SJSA1 (cell line): ENCODE data around the gene AHNAK2. TPM values are rescaled to one million over a fixed set of nuclear protein-coding genes. Genes with fewer than 3 reads are reported as not detected.

Source experiments
- DNase-seq, 2 experiments: peaks; one replicate each; pipeline ENCODE4 v3.0.0-alpha.2; 2015 to 2020; ENCODE audit warnings: low spot score in 2 of 2, low read depth in 1 of 2
- H3K27ac ChIP-seq: fragments of 250-450 bp; sonication (Bioruptor Pico); 2 replicates; pipeline ENCODE4 v1.5.1; 2020; ENCODE audit warnings: mild to moderate bottlenecking, moderate library complexity
- H3K27me3 ChIP-seq: fragments of 250-450 bp; sonication (Bioruptor Pico); replicated peaks from 2 replicates; pipeline ENCODE4 v1.5.1; 2020; ENCODE audit warnings: mild to moderate bottlenecking, moderate library complexity
- H3K36me3 ChIP-seq: fragments of 250-450 bp; sonication (Bioruptor Pico); 2 replicates; pipeline ENCODE4 v1.5.1; 2020; ENCODE audit warnings: mild to moderate bottlenecking
- H3K4me1 ChIP-seq: fragments of 250-450 bp; sonication (Bioruptor Pico); replicated peaks from 2 replicates; pipeline ENCODE4 v1.6.1; 2021; ENCODE audit warnings: mild to moderate bottlenecking
- H3K4me3 ChIP-seq: fragments of 250-450 bp; sonication (Bioruptor Pico); 2 replicates; pipeline ENCODE4 v1.5.1; 2020; ENCODE audit warnings: mild to moderate bottlenecking
- H3K9me3 ChIP-seq: fragments of 250-450 bp; sonication (Bioruptor Pico); replicated peaks from 2 replicates; pipeline ENCODE4 v1.5.1; 2020; ENCODE audit warnings: mild to moderate bottlenecking
- total RNA-seq: library from RNA; depleted of rRNA; stranded (reverse); fragments of >200 nt; shearing (Covaris generic); gene quantifications from 2 replicates; pipeline ENCODE4 v1.2.3, GENCODE V29; 2014

The AHNAK2 gene
- total RNA-seq, 1 experiment from 2014 or later: 8.9 TPM

GRCh38 chr14:104976198-104977007 is 1.8 kb downstream of the AHNAK2 start:
- Histone ChIP-seq H3K4me3 (no peak overlapping the region), H3K4me1 (peaks cover 61% of the 10 kb centered on the region)

DNA sequence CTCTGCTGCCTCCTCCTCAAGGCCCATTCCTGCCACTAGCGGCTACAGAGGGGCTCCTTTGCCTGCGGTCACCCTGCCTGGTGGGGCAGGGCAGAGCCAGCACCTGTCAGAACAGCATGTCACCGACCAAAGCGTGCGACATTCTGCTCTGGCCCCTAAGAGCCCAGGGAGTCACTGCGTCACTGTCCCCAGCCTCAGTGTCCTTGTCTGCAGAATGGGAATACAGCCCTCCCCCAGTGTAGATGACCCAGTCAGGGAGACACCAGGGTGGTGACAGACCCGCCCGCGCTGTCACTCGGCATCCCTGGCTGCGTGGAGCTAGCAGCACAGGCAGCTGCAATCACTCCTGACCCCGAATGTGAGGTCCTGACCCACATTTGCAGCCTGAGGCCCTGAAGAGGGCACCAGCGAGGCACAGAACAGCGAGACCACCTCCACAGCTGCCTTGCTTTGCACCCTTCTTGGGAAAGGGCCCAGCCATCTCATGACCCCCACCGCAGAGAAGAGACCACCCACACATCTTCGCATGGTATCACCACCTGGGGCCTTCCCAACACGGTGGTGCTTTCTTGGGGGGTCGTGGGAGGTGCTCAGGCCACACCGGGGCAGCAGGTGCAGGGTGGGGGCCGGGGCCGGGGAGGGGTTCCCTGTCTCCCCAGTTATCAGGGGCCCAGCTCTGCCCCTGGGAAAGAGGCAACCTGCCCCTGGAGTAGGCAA is 2.5 kb downstream of the AHNAK2 start:
- no peak overlapping the region for H3K4me3 ChIP-seq
- no peak overlapping the region for H3K27ac ChIP-seq
- DNase-seq: no peak
- no peaks in the 10 kb centered on the region for H3K9me3 ChIP-seq
- peaks cover 69% of the 10 kb centered on the region for H3K4me1 ChIP-seq
- no peaks in the 10 kb centered on the region for H3K27me3 ChIP-seq
- H3K36me3 ChIP-seq: no peaks in the 10 kb centered on the region

More at GRCh38 chr14:104976198-104977007, 1.8 kb downstream of the AHNAK2 start:
- peak; percentile 59 to 84 for DNase-seq
- H3K9me3 ChIP-seq: no peaks in the 10 kb centered on the region
- no peaks in the 10 kb centered on the region for H3K36me3 ChIP-seq
- no peak overlapping the region for H3K27ac ChIP-seq
- H3K27me3 ChIP-seq: no peaks in the 10 kb centered on the region

DNA sequence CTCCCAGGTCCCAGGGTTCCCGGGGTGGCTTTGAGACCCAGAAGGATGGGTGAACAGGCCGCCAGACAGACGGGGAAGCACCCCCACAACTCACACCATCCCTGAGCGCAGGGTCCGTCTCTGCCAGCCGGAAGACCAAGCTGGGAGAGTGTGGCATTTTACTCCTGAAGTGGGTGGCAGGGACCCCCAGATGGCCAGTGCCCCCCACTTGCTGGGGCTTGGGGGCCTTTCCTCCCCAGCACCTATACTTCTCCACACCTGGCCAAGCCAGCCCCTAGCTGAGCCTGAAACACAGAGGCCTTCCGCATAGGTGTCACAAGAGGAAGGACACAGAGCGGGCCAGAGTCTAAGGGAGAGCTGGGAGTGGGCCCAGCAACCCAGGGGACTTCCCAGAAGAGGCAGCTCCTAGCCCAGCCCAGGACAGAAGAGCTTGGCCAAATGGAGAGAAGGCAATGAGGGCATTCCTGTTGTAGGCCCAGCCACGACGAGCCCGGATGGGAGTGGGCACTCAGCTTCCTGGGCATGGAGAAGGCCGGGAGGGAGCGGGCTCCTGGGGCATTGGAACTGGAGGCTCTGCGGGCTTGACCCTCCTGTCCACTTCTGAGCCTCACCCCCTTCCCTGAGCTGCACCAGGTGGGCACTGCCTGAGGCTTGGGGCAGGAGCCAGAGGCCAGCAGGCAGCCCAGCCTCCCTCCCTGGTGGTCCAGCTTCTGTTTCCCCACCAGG is 3.3 kb downstream of the AHNAK2 start:
- Histone ChIP-seq H3K27me3 (no peaks in the 10 kb centered on the region), H3K36me3 (no peaks in the 10 kb centered on the region), H3K27ac (no peak overlapping the region), H3K4me3 (no peak overlapping the region), H3K4me1 (peaks cover 77% of the 10 kb centered on the region), H3K9me3 (no peaks in the 10 kb centered on the region)
- no peak for DNase-seq

DNA sequence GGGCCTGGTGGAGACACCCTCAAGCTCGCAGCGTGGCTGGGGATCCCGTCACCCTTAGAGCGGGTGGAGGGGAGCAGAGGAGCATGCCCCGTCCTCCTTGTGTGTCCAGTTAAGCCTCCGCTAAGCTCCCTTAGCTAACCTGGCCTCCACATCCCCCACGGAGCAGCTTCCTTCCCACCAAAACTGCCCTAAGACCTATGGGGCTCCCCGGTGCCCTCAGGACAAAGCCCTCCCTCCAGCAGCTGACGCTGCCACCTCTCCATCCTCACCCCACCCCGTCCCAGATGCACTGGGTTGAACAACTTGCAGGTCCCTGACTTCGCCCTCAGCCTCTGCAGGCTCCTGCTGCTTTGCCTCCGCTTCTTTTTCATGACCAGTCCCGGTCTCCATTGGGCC is 4.0 kb downstream of the AHNAK2 start:
- no peaks in the 10 kb centered on the region for H3K36me3 ChIP-seq
- DNase-seq: no peak
- H3K4me1 ChIP-seq: peaks cover 83% of the 10 kb centered on the region
- H3K9me3 ChIP-seq: no peaks in the 10 kb centered on the region
- H3K4me3 ChIP-seq: no peak overlapping the region
- no peak overlapping the region for H3K27ac ChIP-seq
- H3K27me3 ChIP-seq: no peaks in the 10 kb centered on the region

GRCh38 chr14:104973385-104974145 is 4.6 kb downstream of the AHNAK2 start:
- Histone ChIP-seq H3K4me3 (no peak overlapping the region), H3K27me3 (no peaks in the 10 kb centered on the region), H3K9me3 (no peaks in the 10 kb centered on the region), H3K4me1 (peaks cover 83% of the 10 kb centered on the region), H3K27ac (peak overlapping the region; percentile 84), H3K36me3 (no peaks in the 10 kb centered on the region)
- DNase-seq: peak; percentile 90 to 93

DNA sequence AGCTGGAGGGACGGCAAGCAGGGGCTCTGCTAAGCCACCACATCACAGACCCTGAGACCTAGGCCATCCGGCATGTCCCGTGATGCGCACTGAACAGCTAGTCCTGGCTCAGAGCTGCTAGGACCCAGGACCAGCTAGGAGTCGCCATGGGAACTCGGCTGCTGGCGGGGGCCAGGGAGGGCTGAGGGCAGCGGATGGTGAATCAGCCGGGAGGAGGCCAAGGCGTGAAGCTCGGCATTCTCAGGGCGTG is 5.1 kb downstream of the AHNAK2 start:
- no peak overlapping the region for H3K4me3 ChIP-seq

GRCh38 chr14:104972301-104973134 is 5.7 kb downstream of the AHNAK2 start:
- H3K27me3 ChIP-seq: no peaks in the 10 kb centered on the region
- H3K27ac ChIP-seq: peak overlapping the region; percentile 84
- no peaks in the 10 kb centered on the region for H3K36me3 ChIP-seq
- no peak for DNase-seq
- peaks cover 78% of the 10 kb centered on the region for H3K4me1 ChIP-seq
- no peaks in the 10 kb centered on the region for H3K9me3 ChIP-seq
- no peak overlapping the region for H3K4me3 ChIP-seq

More for the DNA sequence above, 5.1 kb downstream of the AHNAK2 start:
- DNase-seq: peak in 1 of 2 experiments; percentile 98
- H3K9me3 ChIP-seq: no peaks in the 10 kb centered on the region
- H3K36me3 ChIP-seq: no peaks in the 10 kb centered on the region
- no peaks in the 10 kb centered on the region for H3K27me3 ChIP-seq
- peaks cover 83% of the 10 kb centered on the region for H3K4me1 ChIP-seq
- H3K27ac ChIP-seq: peak overlapping the region; percentile 84

DNA sequence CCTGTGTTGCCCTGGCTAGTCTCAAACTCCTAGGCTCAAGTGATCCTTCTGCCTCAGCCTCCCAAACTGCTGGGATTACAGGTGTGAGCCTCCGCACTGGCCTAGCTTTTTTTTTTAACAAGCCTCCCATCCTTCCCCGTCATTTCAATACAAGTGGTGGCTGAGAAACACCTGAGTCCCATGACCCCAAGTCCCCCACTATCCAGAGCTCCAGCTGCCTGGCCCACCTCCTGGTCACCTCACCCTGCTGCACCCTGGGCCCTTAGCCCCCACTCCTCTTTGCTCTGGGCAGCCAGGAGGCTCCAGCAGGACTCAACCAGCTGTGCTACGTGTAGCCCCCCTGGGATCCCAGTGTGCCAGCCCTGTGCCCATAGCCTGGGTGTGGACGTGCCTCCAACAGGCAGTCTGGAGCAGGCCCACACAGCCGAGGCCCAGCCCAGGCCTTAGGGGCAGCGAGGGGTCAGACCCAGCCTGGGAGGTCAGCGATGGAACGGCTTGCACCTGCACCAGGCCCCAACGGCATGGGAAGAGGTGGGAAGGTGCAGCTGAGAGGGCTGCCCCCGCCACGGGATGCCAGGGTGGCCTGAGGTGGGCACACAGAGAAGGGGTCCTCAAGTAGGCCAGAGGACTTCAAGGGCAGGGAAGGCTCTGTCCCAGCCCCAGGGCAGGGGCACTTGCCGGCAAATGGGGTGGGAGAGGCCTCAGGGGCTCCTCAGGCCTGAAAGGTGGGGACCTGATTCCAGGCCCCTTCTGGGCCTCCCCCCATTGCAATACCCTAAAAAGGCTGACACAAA is 6.5 kb downstream of the AHNAK2 start:
- Histone ChIP-seq H3K4me3 (no peak overlapping the region), H3K27me3 (no peaks in the 10 kb centered on the region), H3K9me3 (no peaks in the 10 kb centered on the region), H3K4me1 (peaks cover 72% of the 10 kb centered on the region), H3K27ac (peak overlapping the region; percentile 84; the same call in 1 of the 2 replicates), H3K36me3 (no peaks in the 10 kb centered on the region)
- no peak for DNase-seq

DNA sequence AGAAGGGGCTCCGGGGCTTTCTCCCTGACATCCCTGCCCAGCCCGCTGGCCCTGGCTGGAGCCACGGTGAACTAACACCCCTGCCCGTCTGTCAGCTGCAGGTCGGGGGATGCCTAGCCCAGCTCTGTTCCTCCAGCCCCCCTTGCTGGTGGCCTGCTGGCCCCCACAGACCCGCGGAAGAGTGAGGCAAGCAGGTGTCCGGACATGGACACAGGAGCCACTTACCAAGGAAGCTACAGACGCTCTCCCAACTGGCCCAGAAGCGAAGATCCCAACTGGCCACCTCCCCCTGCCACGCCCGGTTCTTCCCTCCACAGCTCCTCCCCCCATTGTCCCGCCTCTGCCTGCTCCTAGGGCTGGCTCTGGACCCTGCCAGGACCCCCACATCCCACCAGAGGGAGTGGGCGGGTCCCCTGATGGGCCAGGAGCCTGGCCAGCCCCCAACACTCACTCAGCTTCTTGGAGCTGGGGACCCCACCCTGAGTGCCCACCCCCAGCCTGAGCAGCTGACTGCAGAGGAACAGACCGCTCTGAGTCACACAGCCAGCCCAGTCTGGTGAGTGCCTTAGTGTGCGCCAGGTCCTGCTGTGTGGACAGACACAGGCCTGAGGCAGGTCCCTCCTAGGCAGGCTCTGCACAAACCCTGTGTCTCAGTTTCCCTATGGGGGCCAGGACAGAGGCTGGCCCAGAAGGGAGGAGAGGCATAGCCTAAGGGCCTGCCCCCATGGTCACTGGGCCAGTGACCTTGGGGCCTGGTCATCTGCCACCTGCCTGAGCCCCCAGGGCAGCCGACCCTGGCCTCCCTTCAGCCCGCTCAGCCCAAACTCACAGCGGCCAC is 7.7 kb downstream of the AHNAK2 start:
- Histone ChIP-seq H3K4me1 (peaks cover 62% of the 10 kb centered on the region), H3K4me3 (peak overlapping the region; percentile 11), H3K27ac (peak overlapping the region; percentile 80), H3K36me3 (no peaks in the 10 kb centered on the region), H3K9me3 (no peaks in the 10 kb centered on the region), H3K27me3 (no peaks in the 10 kb centered on the region)
- DNase-seq: peak; percentile 76 to 82

- peak overlapping the region; percentile 80 for H3K27ac ChIP-seq
These were observed 8.4 kb downstream of the AHNAK2 start for GRCh38 chr14:104969741-104970230.

GRCh38 chr14:104968541-104969401 is 9.4 kb downstream of the AHNAK2 start:
- H3K27ac ChIP-seq: no peak overlapping the region
- H3K36me3 ChIP-seq: no peaks in the 10 kb centered on the region
- no peaks in the 10 kb centered on the region for H3K9me3 ChIP-seq
- peaks cover 45% of the 10 kb centered on the region for H3K4me1 ChIP-seq
- no peak for DNase-seq
- H3K27me3 ChIP-seq: no peaks in the 10 kb centered on the region
- H3K4me3 ChIP-seq: no peak overlapping the region

More at GRCh38 chr14:104969741-104970230, 8.4 kb downstream of the AHNAK2 start:
- peaks cover 55% of the 10 kb centered on the region for H3K4me1 ChIP-seq
- DNase-seq: no peak
- no peaks in the 10 kb centered on the region for H3K9me3 ChIP-seq
- no peaks in the 10 kb centered on the region for H3K27me3 ChIP-seq
- H3K4me3 ChIP-seq: peak overlapping the region; percentile 11; the same call in 1 of the 2 replicates
- no peaks in the 10 kb centered on the region for H3K36me3 ChIP-seq
